Activated CD4-positive, alpha-beta T cell treated with anti-CD3 and anti-CD28 coated beads, Interleukin-2, amount 50 U/mL, for 24 hours (primary cell): ENCODE results near the gene IDH3B.
"Not testable (repeated sequence)": the region's sequence is repeated elsewhere in the genome, so short reads cannot be mapped to it uniquely, and the experiment has no call there.

ENCODE experiments used
- DNase-seq, 2 donors: peaks; one replicate each; pipeline ENCODE4 v3.0.0-alpha.2; 2020; ENCODE audit warnings: low read depth in 1 of 2, low spot score in 1 of 2

Gene IDH3B

DNA sequence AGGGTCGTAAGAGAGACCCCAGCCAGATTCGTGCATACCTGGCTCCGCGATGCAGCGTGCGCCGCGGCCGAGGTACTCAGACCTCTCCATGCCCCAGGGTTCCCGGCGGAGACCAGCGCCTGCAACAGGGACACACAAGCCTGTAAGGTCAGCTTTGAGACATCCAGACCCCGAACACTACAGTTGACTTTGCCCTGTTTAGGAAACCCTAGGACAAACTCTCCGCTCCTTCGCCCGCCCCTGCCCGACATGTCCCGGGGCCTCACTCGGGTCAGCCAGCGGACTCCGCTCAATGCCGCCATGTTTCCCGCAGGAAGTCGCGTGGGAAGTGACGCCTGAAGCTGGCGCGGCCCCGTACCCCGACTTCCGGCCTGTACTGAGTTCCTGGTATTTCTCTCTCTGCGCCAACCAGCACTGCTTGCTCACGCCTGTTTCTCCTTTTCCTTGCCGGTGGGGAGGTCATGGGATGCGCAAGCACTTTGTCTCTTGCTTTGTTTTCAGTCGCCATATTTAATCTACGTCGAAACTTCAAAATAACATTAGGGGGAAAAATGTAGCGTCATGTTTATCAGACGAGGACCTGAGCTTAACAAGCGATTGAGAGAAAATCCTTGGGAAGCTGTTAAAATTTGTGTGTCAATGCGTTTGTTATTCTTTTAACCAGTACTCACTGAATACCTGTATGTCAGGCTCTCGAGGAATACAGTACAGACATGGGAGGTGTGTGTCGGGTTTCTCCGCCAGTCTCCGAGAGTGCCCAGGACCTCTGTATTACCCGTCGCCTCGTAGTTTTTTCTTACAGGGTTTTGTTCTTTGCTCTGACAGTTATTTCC is at the start of gene IDH3B:
Gene IDH3B, minus strand, starts transcription at position 330 of the 833 bp plus-strand sequence. Its CDS starts 28 bp downstream, at position 302.
- DNase-seq = peak; percentile 79 to 89

- no peak for DNase-seq
Measured at GRCh38 chr20:2713285-2713684, 49.3 kb upstream of the IDH3B start.

- no peak for DNase-seq
Measured at GRCh38 chr20:2709205-2709981, 45.4 kb upstream of the IDH3B start.

DNA sequence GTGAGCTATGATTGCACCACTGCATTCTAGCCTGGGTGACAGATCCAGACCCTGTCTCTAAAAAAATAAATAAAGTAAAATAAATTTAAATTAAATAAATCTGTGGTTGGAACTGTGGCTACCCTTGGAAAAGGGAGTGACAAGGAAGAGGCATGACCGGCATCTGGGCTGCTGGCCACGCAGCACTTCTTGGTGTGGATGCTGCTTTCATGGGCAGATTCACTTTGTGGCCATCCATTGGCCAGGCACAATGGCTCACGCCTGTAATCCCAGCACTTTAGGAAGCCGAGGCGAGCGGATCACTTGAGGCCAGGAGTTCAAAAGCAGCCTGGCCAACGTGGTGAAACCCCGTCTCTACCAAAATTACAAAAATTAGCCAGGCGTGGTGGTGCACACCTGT is 44.6 kb upstream of the IDH3B start:
- DNase-seq = no peak

- no peak for DNase-seq
Measured at GRCh38 chr20:2708073-2708415, 44.0 kb upstream of the IDH3B start.

DNA sequence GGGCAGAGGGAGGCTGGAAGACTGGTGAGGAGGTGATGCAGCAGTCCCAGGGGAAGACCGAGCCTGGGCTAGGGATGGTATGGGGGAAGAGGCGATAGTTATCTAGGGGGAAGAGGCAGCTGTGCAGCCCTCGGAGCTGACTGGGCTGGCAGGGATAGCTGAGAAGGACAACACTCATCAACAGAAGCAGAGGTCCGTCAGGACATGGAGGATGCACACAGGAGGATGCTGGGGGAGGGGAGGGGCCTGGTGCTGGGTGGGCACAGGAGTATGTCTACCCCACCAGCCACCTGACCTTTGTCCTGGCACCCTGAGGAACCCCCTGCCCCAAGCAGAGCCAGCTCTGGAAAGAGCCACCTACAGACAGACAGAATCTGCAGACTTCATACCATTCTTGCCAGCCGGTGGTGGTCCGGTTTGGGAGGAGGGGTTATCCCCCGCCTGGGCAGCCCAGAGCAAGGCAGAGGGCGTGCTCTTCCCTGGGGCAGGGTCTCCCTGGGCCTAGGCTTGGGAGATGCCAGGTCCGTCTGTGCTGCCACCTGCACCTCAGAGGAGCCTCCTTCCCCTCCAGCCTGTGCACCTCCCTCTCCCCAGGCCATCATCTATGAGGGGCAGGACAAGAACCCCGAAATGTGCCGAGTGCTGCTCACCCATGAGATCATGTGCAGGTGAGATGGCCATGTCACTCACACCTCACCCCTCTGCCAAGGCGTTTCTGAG is 43.5 kb upstream of the IDH3B start:
- no peak for DNase-seq

DNA sequence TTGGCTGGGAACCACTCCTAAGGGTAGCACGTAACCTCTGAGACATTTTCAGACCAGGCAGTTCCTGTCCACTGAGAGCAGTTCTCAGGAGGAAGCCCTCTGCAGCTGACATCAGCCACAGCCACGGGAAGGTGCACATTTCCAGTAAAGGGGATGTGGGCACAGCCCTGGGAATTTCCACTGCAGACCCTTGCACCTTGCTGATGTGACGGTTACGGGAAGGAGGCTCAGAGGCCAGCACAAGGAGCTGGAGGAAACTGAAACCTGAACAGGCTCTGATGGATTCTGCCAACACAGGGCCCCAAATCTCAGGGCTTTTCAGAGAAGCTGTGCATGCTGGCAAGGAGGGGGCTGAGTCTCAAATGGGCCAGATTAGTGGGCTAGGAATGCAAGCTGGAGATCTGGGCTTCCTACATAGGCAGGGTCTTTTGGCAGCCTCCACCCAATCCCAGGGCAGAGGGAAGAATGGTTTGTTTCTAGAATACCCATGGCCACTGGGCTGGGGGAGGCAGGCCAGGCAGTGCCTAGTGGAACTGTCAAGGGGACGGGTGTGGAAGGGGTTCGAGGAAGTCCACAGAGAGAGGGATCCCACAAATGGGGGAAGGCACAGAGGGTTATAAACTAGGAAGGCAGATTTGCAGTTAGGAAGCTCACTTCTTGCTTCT is 42.8 kb upstream of the IDH3B start:
- no peak for DNase-seq

DNA sequence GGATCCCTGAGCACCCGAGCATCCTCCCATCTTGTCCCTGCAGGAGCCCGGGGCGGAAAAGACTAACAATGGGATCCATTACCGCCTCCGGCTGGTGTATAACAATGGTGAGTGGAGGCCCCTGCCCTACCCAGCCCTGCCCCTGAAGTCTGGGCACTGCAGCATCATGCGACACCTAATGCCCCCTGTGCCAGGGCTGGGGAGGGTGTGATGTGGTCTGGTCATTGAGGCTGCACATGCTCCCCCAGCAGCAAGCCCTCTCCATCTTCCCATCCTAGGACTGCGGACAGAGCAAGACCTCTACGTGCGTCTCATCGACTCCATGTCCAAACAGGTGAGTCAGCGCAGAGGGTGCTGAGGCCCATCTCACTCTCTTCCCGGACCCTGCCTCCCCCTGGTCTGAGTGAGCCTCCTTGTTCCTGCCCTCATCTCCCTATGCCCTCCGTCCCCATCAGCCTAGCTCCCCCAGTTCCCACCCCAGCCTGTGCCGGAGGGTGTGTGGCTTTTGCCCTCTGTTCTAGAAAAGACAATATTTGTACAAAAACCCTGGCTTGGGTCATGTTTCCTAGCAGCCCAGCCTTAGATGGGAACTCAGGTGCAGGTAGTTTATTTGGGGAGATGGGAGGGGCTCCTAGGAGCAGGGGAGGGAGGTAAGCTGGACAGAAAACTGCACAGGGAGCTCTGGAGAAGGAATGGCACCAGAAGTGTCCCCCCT is 42.1 kb upstream of the IDH3B start:
- DNase-seq = no peak

DNA sequence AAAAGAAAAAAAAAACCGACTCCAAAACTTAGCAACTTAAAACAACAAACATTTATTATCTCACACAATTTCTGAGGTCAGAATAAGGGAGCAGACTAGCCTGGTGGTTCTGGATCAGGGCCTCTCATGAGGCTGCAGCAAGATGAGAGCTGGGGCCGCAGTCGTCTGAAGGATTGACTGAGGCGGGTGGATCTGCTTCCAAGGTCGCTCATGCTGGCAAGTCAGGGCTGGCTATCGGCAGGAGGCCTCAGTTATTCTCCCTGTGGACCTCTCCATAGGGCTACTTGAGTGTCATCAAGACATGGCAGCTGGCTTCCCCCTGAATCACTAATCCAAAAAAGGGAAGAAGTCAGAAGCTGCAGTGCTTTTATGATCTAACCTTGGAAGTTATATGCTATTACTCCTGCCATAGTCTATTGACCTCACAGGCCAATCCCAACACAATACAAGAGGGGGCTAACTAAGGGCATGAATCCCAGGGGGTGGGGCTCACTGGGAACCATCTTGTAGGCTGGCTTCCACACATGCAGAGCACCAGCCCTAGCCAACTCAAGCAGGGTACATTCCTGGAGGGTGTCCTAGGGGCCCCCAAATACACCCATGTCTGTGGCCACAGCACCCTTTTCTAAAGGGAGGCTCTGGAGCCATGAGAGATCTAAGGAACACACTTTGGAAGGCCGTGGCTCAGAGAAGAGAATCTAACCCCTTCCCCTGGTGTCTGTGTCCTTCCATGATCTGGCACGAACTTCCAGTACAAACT is 39.9 kb upstream of the IDH3B start:
- DNase-seq = no peak

GRCh38 chr20:2701671-2702081 is 37.7 kb upstream of the IDH3B start:
- no peak for DNase-seq

GRCh38 chr20:2700913-2701620 is 37.1 kb upstream of the IDH3B start:
- no peak for DNase-seq

- no peak for DNase-seq
Measured at GRCh38 chr20:2699775-2700413, 35.9 kb upstream of the IDH3B start.

DNA sequence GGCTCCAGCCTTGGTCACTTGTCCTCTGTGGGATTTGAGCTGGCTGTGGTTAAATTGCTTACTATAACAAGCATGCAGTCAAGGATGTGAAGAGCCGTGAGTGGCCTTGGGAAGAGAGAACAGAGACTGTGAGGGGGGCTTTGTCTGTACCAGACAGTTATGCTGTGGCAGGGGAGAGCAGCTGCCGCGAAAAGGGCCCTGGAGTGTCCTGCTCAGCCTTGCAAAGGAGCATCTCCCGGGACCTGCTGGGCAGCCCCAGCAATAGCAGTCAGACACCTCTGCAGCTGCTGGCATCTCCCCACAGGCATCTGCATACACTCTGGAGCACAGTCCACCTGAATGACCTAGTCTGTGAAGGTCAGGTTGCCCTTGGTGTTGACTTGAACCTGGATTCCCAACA is 34.9 kb upstream of the IDH3B start:
- DNase-seq = no peak

- no peak for DNase-seq
Measured at GRCh38 chr20:2698186-2698817, 34.3 kb upstream of the IDH3B start.

- no peak for DNase-seq
Measured at GRCh38 chr20:2697768-2698167, 33.8 kb upstream of the IDH3B start.

- no peak for DNase-seq
Measured at GRCh38 chr20:2696646-2697045, 32.6 kb upstream of the IDH3B start.

DNA sequence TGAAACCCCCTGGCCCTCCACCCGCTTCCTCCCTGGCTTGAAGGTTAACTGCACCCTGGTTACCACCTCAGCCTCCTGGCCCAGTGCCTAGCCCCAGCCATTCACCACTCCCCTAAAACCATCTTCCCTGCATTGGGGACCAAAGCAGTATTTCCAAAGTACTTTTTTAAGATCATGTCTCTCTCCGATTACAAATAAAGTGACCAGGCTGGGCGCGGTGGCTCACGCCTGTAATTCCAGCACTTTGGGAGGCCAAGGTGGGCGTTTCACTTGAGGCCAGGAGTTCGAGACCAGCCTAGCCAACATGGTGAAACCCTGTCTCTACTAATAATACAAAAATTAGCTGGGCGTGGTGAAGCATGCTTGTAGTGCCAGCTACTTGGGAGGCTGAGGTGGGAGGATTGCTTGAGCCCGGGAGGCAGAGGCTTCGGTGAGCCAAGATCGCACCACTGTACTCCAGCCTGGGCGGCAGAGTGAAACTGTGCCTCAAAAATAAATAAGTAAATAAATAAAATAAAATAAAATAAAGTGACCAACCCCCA is 32.0 kb upstream of the IDH3B start:
- DNase-seq = not testable (repeated sequence)
